ENCODE measurements around the gene FAM3D. TPM values are rescaled to one million over a fixed set of nuclear protein-coding genes. Genes with fewer than 3 reads are reported as not detected.
"Not testable (repeated sequence)": the region's sequence is repeated elsewhere in the genome, so short reads cannot be mapped to it uniquely, and the experiment has no call there.

The FAM3D gene
- polyA plus RNA-seq, 4 donors: 14.4 to 190 (median 171) TPM

DNA sequence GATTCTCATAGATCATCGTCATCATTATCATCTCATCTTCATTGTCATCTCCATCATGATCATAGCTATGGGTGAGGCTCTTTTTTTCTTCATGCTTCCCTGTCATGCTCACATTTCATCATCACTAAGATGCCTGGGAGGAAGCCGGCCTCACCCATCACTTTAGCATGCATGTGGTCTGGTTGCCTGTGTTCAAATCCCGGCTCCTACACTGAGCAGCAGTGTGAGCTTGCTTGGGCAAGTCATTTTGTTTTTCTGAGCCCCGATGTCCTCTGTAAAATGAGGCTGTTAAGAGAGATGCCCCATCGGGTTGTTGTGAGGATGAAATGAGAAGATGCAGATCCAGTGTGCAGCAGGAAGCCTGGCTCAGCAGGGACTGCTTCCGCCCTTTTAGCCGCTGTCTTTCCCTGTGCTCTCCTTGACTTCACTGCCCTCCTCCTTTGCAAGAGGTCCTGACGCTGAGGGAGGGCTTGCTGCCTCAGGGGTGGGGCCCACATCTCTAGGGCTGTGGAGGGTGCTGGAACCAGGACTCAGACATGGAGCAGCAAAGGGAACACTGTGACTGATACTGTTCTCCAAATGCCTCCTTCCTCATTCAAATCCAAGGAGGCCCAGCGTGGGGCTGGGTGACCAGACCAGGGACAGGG, 14.4 kb upstream of the FAM3D start:
- no peak for FAIRE-seq
- no peaks in the 10 kb centered on the region for H3K36me3 ChIP-seq (ENCODE audit: control insufficient read depth in 3 of 3, insufficient read depth in 2 of 3, low read depth in 1 of 3, low read length in 3 of 3)
- no peaks in the 10 kb centered on the region for H3K27me3 ChIP-seq (ENCODE audit: control insufficient read depth in 3 of 3, insufficient read depth in 3 of 3, low read length in 3 of 3)
- H3K27ac ChIP-seq (ENCODE audit: low read depth in 1 of 3, low read length in 2 of 3): no peak overlapping the region
- peaks cover 0 to 15% (median 0%) of the 10 kb centered on the region in 3 donors for H3K4me1 ChIP-seq (ENCODE audit: control insufficient read depth in 3 of 3, insufficient read depth in 2 of 3, low read depth in 1 of 3, low read length in 2 of 3)
- WGBS, 3 donors: 82 to 85% (median 84%) methylated on average over 9 of the region's 9 CpGs
- no peak for DNase-seq
- H3K4me3 ChIP-seq (ENCODE audit: low read depth in 1 of 3, low read length in 3 of 3): no peak overlapping the region
- no peaks in the 10 kb centered on the region for H3K9me3 ChIP-seq (ENCODE audit: control insufficient read depth in 2 of 2, insufficient read depth in 1 of 2, low read depth in 1 of 2, low read length in 1 of 2)

DNA sequence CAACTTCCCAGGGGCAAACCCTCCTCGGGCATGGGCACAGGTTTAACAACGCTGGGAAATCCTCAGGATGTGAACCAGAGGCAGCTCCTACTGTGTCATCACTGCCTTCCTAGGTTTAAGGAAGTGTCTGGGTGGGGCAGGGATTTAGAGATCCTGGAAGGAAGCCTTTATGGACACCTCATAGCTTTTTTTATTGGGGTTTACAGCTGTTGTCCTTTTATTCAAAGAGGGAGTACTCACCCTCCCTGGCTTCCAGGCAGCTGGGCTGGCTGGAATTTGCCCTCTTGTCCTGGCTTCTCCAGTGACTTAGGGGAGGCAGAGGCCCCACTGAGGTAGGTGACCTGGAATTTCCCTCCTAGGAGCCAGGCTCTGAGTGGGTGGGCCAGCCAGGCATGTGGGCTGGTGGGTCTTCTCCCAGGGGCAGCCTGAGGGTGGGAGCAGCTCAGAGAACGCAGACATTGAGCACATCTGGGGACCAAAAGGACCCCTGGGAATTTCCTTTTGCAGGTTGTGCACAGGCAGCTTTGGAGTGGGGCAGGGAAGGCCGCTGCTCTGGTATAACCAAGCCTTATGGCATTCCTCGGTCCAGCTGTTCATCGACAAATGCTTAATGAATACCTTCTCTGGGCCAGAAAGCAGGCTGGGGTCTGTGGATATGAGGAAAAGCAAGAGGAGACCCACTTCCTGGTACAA, 13.5 kb upstream of the FAM3D start:
- Histone ChIP-seq H3K9me3 (ENCODE audit: control insufficient read depth in 2 of 2, insufficient read depth in 1 of 2, low read depth in 1 of 2, low read length in 1 of 2) (no peaks in the 10 kb centered on the region), H3K4me1 (ENCODE audit: control insufficient read depth in 3 of 3, insufficient read depth in 2 of 3, low read depth in 1 of 3, low read length in 2 of 3) (peaks cover 0 to 15% (median 0%) of the 10 kb centered on the region in 3 donors), H3K27me3 (ENCODE audit: control insufficient read depth in 3 of 3, insufficient read depth in 3 of 3, low read length in 3 of 3) (no peaks in the 10 kb centered on the region), H3K4me3 (ENCODE audit: low read depth in 1 of 3, low read length in 3 of 3) (no peak overlapping the region), H3K27ac (ENCODE audit: low read depth in 1 of 3, low read length in 2 of 3) (peak overlapping the region in 2 of 3 donors; percentile 38 to 58), H3K36me3 (ENCODE audit: control insufficient read depth in 3 of 3, insufficient read depth in 2 of 3, low read depth in 1 of 3, low read length in 3 of 3) (no peaks in the 10 kb centered on the region)
- peak; percentile 65 to 78 for DNase-seq
- WGBS, 3 donors: 62 to 75% (median 69%) methylated on average over 6 of the region's 6 CpGs
- FAIRE-seq: no peak

GRCh38 chr3:58679446-58679845, 12.9 kb upstream of the FAM3D start:
- Histone ChIP-seq H3K9me3 (ENCODE audit: control insufficient read depth in 2 of 2, insufficient read depth in 1 of 2, low read depth in 1 of 2, low read length in 1 of 2) (no peaks in the 10 kb centered on the region), H3K4me3 (ENCODE audit: low read depth in 1 of 3, low read length in 3 of 3) (no peak overlapping the region), H3K4me1 (ENCODE audit: control insufficient read depth in 3 of 3, insufficient read depth in 2 of 3, low read depth in 1 of 3, low read length in 2 of 3) (peaks cover 0 to 15% (median 0%) of the 10 kb centered on the region in 3 donors), H3K36me3 (ENCODE audit: control insufficient read depth in 3 of 3, insufficient read depth in 2 of 3, low read depth in 1 of 3, low read length in 3 of 3) (no peaks in the 10 kb centered on the region), H3K27ac (ENCODE audit: low read depth in 1 of 3, low read length in 2 of 3) (peak overlapping the region in 2 of 3 donors; percentile 38 to 58), H3K27me3 (ENCODE audit: control insufficient read depth in 3 of 3, insufficient read depth in 3 of 3, low read length in 3 of 3) (no peaks in the 10 kb centered on the region)
- no peak for DNase-seq
- 24 to 46% (median 31%) methylated on average over 6 of the region's 6 CpGs for WGBS, 3 donors
- FAIRE-seq: no peak

- not testable (repeated sequence) for H3K4me3 ChIP-seq (ENCODE audit: low read depth in 1 of 3, low read length in 3 of 3); H3K27ac ChIP-seq (ENCODE audit: low read depth in 1 of 3, low read length in 2 of 3); H3K36me3 ChIP-seq (ENCODE audit: control insufficient read depth in 3 of 3, insufficient read depth in 2 of 3, low read depth in 1 of 3, low read length in 3 of 3); H3K27me3 ChIP-seq (ENCODE audit: control insufficient read depth in 3 of 3, insufficient read depth in 3 of 3, low read length in 3 of 3); FAIRE-seq; H3K9me3 ChIP-seq (ENCODE audit: control insufficient read depth in 2 of 2, insufficient read depth in 1 of 2, low read depth in 1 of 2, low read length in 1 of 2); DNase-seq
- 73 to 84% (median 80%) methylated on average over 13 of the region's 13 CpGs for WGBS, 3 donors
- H3K4me1 ChIP-seq (ENCODE audit: control insufficient read depth in 3 of 3, insufficient read depth in 2 of 3, low read depth in 1 of 3, low read length in 2 of 3): peaks cover 0 to 15% (median 0%) of the 10 kb centered on the region in 3 donors
These were observed 11.8 kb upstream of the FAM3D start for GRCh38 chr3:58678177-58678970.

DNA sequence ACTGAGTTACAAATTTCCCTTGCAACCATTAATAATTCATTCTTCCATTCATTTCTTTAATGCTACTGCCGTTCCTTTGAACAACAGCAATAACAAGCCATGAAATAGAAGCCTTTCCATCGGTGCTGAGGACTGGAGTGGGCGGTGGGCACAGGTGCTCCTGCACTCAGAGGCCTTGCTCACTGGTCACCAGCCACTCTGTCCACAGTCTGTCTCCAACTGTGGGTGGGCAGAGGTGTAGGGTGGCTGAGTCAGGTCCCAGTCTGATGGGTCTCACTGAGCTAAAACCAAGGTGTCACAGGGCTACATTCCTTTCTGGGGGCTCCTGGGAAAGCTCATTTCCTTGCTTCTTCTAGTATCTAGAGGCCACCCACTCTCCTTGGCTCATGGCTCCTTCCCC, 6.3 kb upstream of the FAM3D start:
- Histone ChIP-seq H3K27ac (ENCODE audit: low read depth in 1 of 3, low read length in 2 of 3) (no peak overlapping the region), H3K4me3 (ENCODE audit: low read depth in 1 of 3, low read length in 3 of 3) (no peak overlapping the region), H3K36me3 (ENCODE audit: control insufficient read depth in 3 of 3, insufficient read depth in 2 of 3, low read depth in 1 of 3, low read length in 3 of 3) (no peaks in the 10 kb centered on the region), H3K27me3 (ENCODE audit: control insufficient read depth in 3 of 3, insufficient read depth in 3 of 3, low read length in 3 of 3) (no peaks in the 10 kb centered on the region), H3K9me3 (ENCODE audit: control insufficient read depth in 2 of 2, insufficient read depth in 1 of 2, low read depth in 1 of 2, low read length in 1 of 2) (no peaks in the 10 kb centered on the region), H3K4me1 (ENCODE audit: control insufficient read depth in 3 of 3, insufficient read depth in 2 of 3, low read depth in 1 of 3, low read length in 2 of 3) (peaks cover 0 to 12% (median 4%) of the 10 kb centered on the region in 3 donors)
- WGBS, 3 donors: 77 to 91% (median 85%) methylated on average over 3 of the region's 3 CpGs
- FAIRE-seq (no peak), DNase-seq (no peak)

GRCh38 chr3:58672451-58672850, 5.9 kb upstream of the FAM3D start:
- no peak for FAIRE-seq
- H3K4me1 ChIP-seq (ENCODE audit: control insufficient read depth in 3 of 3, insufficient read depth in 2 of 3, low read depth in 1 of 3, low read length in 2 of 3): peaks cover 0 to 16% (median 4%) of the 10 kb centered on the region in 3 donors
- no peaks in the 10 kb centered on the region for H3K27me3 ChIP-seq (ENCODE audit: control insufficient read depth in 3 of 3, insufficient read depth in 3 of 3, low read length in 3 of 3)
- WGBS, 3 donors: 23 to 64% (median 34%) methylated on average over 8 of the region's 8 CpGs
- no peaks in the 10 kb centered on the region for H3K9me3 ChIP-seq (ENCODE audit: control insufficient read depth in 2 of 2, insufficient read depth in 1 of 2, low read depth in 1 of 2, low read length in 1 of 2)
- peak in 1 of 2 donors; percentile 58 for DNase-seq
- H3K27ac ChIP-seq (ENCODE audit: low read depth in 1 of 3, low read length in 2 of 3): peak overlapping the region in 1 of 3 donors; percentile 21
- H3K4me3 ChIP-seq (ENCODE audit: low read depth in 1 of 3, low read length in 3 of 3): no peak overlapping the region
- H3K36me3 ChIP-seq (ENCODE audit: control insufficient read depth in 3 of 3, insufficient read depth in 2 of 3, low read depth in 1 of 3, low read length in 3 of 3): no peaks in the 10 kb centered on the region

GRCh38 chr3:58670506-58671135, 4.0 kb upstream of the FAM3D start:
- no peaks in the 10 kb centered on the region for H3K36me3 ChIP-seq (ENCODE audit: control insufficient read depth in 3 of 3, insufficient read depth in 2 of 3, low read depth in 1 of 3, low read length in 3 of 3)
- H3K27me3 ChIP-seq (ENCODE audit: control insufficient read depth in 3 of 3, insufficient read depth in 3 of 3, low read length in 3 of 3): no peaks in the 10 kb centered on the region
- H3K27ac ChIP-seq (ENCODE audit: low read depth in 1 of 3, low read length in 2 of 3): peak overlapping the region in 2 of 3 donors; percentile 7 to 37
- WGBS, 3 donors: 26 to 56% (median 38%) methylated on average over 9 of the region's 9 CpGs
- peaks cover 0 to 31% (median 4%) of the 10 kb centered on the region in 3 donors for H3K4me1 ChIP-seq (ENCODE audit: control insufficient read depth in 3 of 3, insufficient read depth in 2 of 3, low read depth in 1 of 3, low read length in 2 of 3)
- peak in 1 of 2 donors; percentile 70 for DNase-seq
- peaks cover 0 to 2% of the 10 kb centered on the region in 2 donors for H3K9me3 ChIP-seq (ENCODE audit: control insufficient read depth in 2 of 2, insufficient read depth in 1 of 2, low read depth in 1 of 2, low read length in 1 of 2)
- H3K4me3 ChIP-seq (ENCODE audit: low read depth in 1 of 3, low read length in 3 of 3): no peak overlapping the region
- no peak for FAIRE-seq

DNA sequence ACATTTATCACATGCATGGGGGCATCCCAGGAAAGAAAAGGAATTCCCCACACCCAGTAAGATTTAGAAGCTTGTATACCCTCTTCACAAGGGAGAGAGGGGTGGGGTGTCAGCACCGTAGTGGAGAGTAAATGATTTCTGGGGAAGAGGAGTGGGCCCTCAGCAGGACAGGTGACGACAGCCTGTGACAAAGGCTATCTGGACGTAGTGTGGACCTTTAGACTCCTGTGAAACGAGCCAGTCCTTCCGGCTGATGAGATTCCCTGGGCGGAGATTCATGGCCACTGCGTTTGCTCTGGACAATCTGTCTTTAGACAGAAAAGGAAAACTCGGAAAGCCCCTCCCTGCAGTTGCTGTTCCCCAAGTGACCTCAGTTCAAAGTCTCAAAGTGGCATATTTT, 1.7 kb upstream of the FAM3D start:
- peaks cover 0 to 2% (median 0%) of the 10 kb centered on the region in 3 donors for H3K36me3 ChIP-seq (ENCODE audit: control insufficient read depth in 3 of 3, insufficient read depth in 2 of 3, low read depth in 1 of 3, low read length in 3 of 3)
- peaks cover 0 to 2% of the 10 kb centered on the region in 2 donors for H3K9me3 ChIP-seq (ENCODE audit: control insufficient read depth in 2 of 2, insufficient read depth in 1 of 2, low read depth in 1 of 2, low read length in 1 of 2)
- H3K4me3 ChIP-seq (ENCODE audit: low read depth in 1 of 3, low read length in 3 of 3): no peak overlapping the region
- FAIRE-seq (no peak), DNase-seq (peak; percentile 86 to 93)
- peak overlapping the region; percentile 85 to 97 (median 97) for H3K27ac ChIP-seq (ENCODE audit: low read depth in 1 of 3, low read length in 2 of 3)
- WGBS, 3 donors: 14 to 54% (median 30%) methylated on average over 8 of the region's 8 CpGs
- H3K27me3 ChIP-seq (ENCODE audit: control insufficient read depth in 3 of 3, insufficient read depth in 3 of 3, low read length in 3 of 3): no peaks in the 10 kb centered on the region
- H3K4me1 ChIP-seq (ENCODE audit: control insufficient read depth in 3 of 3, insufficient read depth in 2 of 3, low read depth in 1 of 3, low read length in 2 of 3): peaks cover 0 to 36% (median 12%) of the 10 kb centered on the region in 3 donors
